HEK293 (cell line): Measurements from ENCODE around the gene WDR36.

Source experiments
- CTCF ChIP-seq: fragments of 450-650 bp; formaldehyde crosslinking; IDR thresholded peaks from 2 replicates; pipeline ENCODE4 v1.5.1; 2016; ENCODE audit warnings: missing biosample characterization, missing genetic modification characterization
- MYNN ChIP-seq: fragments of 450-650 bp; formaldehyde crosslinking; IDR thresholded peaks from 2 replicates; pipeline ENCODE4 v1.5.1; 2016; ENCODE audit warnings: missing biosample characterization, missing genetic modification characterization, borderline replicate concordance
- RBAK ChIP-seq: fragments of 450-650 bp; formaldehyde crosslinking; IDR thresholded peaks from 2 replicates; pipeline ENCODE4 v1.5.1; 2016; ENCODE audit warnings: missing biosample characterization, missing genetic modification characterization
- ZBTB17 ChIP-seq: fragments of 450-650 bp; formaldehyde crosslinking; IDR thresholded peaks from 2 replicates; pipeline ENCODE4 v1.5.1; 2016; ENCODE audit warnings: missing biosample characterization, missing genetic modification characterization
- ZIC2 ChIP-seq: fragments of 450-650 bp; formaldehyde crosslinking; IDR thresholded peaks from 2 replicates; pipeline ENCODE4 v1.5.1; 2016; ENCODE audit warnings: missing biosample characterization, missing genetic modification characterization
- ZNF140 ChIP-seq: fragments of 450-650 bp; formaldehyde crosslinking; IDR thresholded peaks from 2 replicates; pipeline ENCODE4 v1.5.1; 2016; ENCODE audit warnings: missing biosample characterization, missing genetic modification characterization
- ZNF16 ChIP-seq: fragments of 450-650 bp; formaldehyde crosslinking; IDR thresholded peaks from 2 replicates; pipeline ENCODE4 v1.5.1; 2016; ENCODE audit warnings: low read depth, missing biosample characterization, missing genetic modification characterization
- ZNF18 ChIP-seq: fragments of 450-650 bp; formaldehyde crosslinking; IDR thresholded peaks from 2 replicates; pipeline ENCODE4 v1.5.1; 2016; ENCODE audit warnings: missing biosample characterization, missing genetic modification characterization
- ZNF274 ChIP-seq, 2 experiments: fragments of 200-500 bp in 1 of 2; fragments of 450-650 bp in 1 of 2; sonication (Bioruptor generic) in 1 of 2; formaldehyde crosslinking in 1 of 2; IDR thresholded peaks; 2 replicates each; pipeline versions ENCODE4 v1.5.1 to v1.6.1; 2014 to 2016; ENCODE audit warnings: borderline replicate concordance in 1 of 2, inconsistent platforms in 1 of 2, low read length in 1 of 2, missing biosample characterization in 1 of 2, missing genetic modification characterization in 1 of 2
- ZNF292 ChIP-seq: fragments of 450-650 bp; formaldehyde crosslinking; IDR thresholded peaks from 2 replicates; pipeline ENCODE4 v1.5.1; 2016; ENCODE audit warnings: low read depth, missing biosample characterization, missing genetic modification characterization, borderline replicate concordance
- ZNF426 ChIP-seq: fragments of 450-650 bp; formaldehyde crosslinking; IDR thresholded peaks from 2 replicates; pipeline ENCODE4 v1.5.1; 2017; ENCODE audit warnings: missing biosample characterization, missing genetic modification characterization, mild to moderate bottlenecking, inconsistent platforms, moderate library complexity

GRCh38 chr5:111075520-111075919 is 16.6 kb upstream of the WDR36 start:
- TF ChIP-seq CTCF (tag by site-specific recombination) (no peak), ZNF140 (tag by site-specific recombination) (no peak), ZNF274 (IDR thresholded peaks at IDR 0.05; ENCODE audit: low read length) (no peak), ZNF274 (tag by site-specific recombination; IDR thresholded peaks at IDR 0.05; ENCODE audit: borderline replicate concordance) (no peak), ZBTB17 (tag by site-specific recombination) (no peak), ZNF18 (tag by site-specific recombination) (no peak), ZNF426 (tag by site-specific recombination) (no peak), ZIC2 (tag by site-specific recombination) (no peak), RBAK (tag by site-specific recombination) (no peak), MYNN (tag by site-specific recombination) (no peak), ZNF292 (no peak), ZNF16 (tag by site-specific recombination) (no peak)
